Epithelial cell of esophagus (primary cell): Measurements from ENCODE around the gene MBP.

ENCODE experiments used
- DNase-seq: peaks from one replicate; pipeline ENCODE4 v3.0.0; 2010; ENCODE audit warnings: low read depth
- H3K4me3 ChIP-seq: 2 replicates; pipeline ENCODE4 v1.5.1; 2011; ENCODE audit warnings: mild to moderate bottlenecking, low read length, control low read depth
- CTCF ChIP-seq: IDR thresholded peaks from 2 replicates; pipeline ENCODE4 v1.5.1; 2011; ENCODE audit warnings: low read depth, mild to moderate bottlenecking, low read length, control low read depth, inconsistent platforms; ENCODE audit not compliant: insufficient read depth; ENCODE audit errors: missing control alignments

Gene MBP

GRCh38 chr18:77054288-77054605 is 78.3 kb downstream of the MBP start:
- no peak overlapping the region for H3K4me3 ChIP-seq
- DNase-seq = no peak
- TF ChIP-seq CTCF = no peak

- no peak overlapping the region for H3K4me3 ChIP-seq
- TF ChIP-seq CTCF = no peak
- DNase-seq = no peak
Measured at GRCh38 chr18:77053616-77054287, 78.8 kb downstream of the MBP start.

- no peak for TF ChIP-seq CTCF
- no peak overlapping the region for H3K4me3 ChIP-seq
- DNase-seq = no peak
Measured at GRCh38 chr18:77052983-77053309, 79.6 kb downstream of the MBP start.

- no peak for TF ChIP-seq CTCF
- no peak overlapping the region for H3K4me3 ChIP-seq
- no peak for DNase-seq
Measured at GRCh38 chr18:77052297-77052982, 80.1 kb downstream of the MBP start.

GRCh38 chr18:77051581-77052296 is 80.8 kb downstream of the MBP start:
- H3K4me3 ChIP-seq = no peak overlapping the region
- DNase-seq = no peak
- TF ChIP-seq CTCF = no peak

- peak; percentile 83 for DNase-seq
- no peak for TF ChIP-seq CTCF
- no peak overlapping the region for H3K4me3 ChIP-seq
Measured at GRCh38 chr18:77049938-77050337, 82.6 kb downstream of the MBP start.
